Glutamatergic neuron (in vitro differentiated cells): ENCODE measurements around the gene EHBP1L1. TPM values are rescaled to one million over a fixed set of nuclear protein-coding genes. Genes with fewer than 3 reads are reported as not detected.

Source experiments
- DNase-seq: peaks from one replicate; pipeline ENCODE4 v3.0.0; 2022
- H3K27ac Mint-ChIP-seq: one replicate; pipeline ENCODE4 v1.8.0; 2020; ENCODE audit warnings: mild to moderate bottlenecking, mixed read lengths, inconsistent platforms; ENCODE audit not compliant: unreplicated experiment
- H3K27me3 Mint-ChIP-seq: one replicate; pipeline ENCODE4 v1.8.0; 2020; ENCODE audit warnings: mild to moderate bottlenecking, moderate library complexity, mixed read lengths, inconsistent platforms; ENCODE audit not compliant: unreplicated experiment
- H3K36me3 Mint-ChIP-seq: one replicate; pipeline ENCODE4 v1.8.0; 2020; ENCODE audit warnings: mild to moderate bottlenecking, mixed read lengths, inconsistent platforms; ENCODE audit not compliant: unreplicated experiment
- H3K4me1 Mint-ChIP-seq: one replicate; pipeline ENCODE4 v1.8.0; 2020; ENCODE audit warnings: mild to moderate bottlenecking, low read depth, mixed read lengths, inconsistent platforms; ENCODE audit not compliant: unreplicated experiment
- H3K4me3 Mint-ChIP-seq: one replicate; pipeline ENCODE4 v1.8.0; 2020; ENCODE audit warnings: mild to moderate bottlenecking, mixed read lengths, inconsistent platforms; ENCODE audit not compliant: unreplicated experiment
- H3K9me3 Mint-ChIP-seq: one replicate; pipeline ENCODE4 v1.8.0; 2020; ENCODE audit warnings: mild to moderate bottlenecking, moderate library complexity, mixed read lengths, inconsistent platforms; ENCODE audit not compliant: unreplicated experiment
- total RNA-seq: library from RNA; stranded (reverse); fragmentation: NEBNext Ultra II Directional; extraction: Animal tissue kit (Norgen Biotek cat#: 25700); gene quantifications from one replicate; pipeline ENCODE4 v1.2.1, GENCODE V29; 2021; ENCODE audit not compliant: unreplicated experiment
- TF ChIP-seq, protein P1 (sequence below): fragments of 200-600 bp; sonication (generic); IDR thresholded peaks from one replicate; pipeline ENCODE4 v1.5.0; 2021; ENCODE audit not compliant: partially characterized antibody, unreplicated experiment

The EHBP1L1 gene
- total RNA-seq, 1 donor from 2014 or later, result 14.2 TPM

DNA sequence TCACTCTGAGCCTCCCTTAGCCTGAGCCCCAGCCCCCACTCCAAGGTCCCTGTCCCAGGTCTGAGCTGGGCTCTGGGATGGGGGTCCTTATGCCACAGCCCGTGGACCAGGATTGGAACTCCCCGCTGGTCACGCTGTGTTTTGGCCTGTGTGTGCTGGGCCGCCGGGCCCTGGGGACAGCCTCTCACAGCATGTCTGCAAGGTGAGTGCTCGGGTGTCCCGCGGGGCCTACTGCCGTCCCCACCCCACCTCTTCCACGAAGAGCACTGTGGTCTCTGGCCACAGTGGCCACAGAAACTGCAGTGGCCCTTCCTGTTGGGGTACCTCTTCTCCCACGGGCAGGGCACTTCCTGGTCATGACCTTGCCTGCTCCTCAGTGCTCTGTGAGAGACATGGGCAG is 58.6 kb downstream of the EHBP1L1 start:
- Mint-ChIP-seq H3K4me3 (no peak overlapping the region), H3K27me3 (peaks cover 4% of the 10 kb centered on the region), H3K4me1 (peaks cover 8% of the 10 kb centered on the region), H3K27ac (no peak overlapping the region), H3K9me3 (peaks cover 2% of the 10 kb centered on the region), H3K36me3 (no peaks in the 10 kb centered on the region)
- no peak for DNase-seq
- TF ChIP-seq, protein P1, sequence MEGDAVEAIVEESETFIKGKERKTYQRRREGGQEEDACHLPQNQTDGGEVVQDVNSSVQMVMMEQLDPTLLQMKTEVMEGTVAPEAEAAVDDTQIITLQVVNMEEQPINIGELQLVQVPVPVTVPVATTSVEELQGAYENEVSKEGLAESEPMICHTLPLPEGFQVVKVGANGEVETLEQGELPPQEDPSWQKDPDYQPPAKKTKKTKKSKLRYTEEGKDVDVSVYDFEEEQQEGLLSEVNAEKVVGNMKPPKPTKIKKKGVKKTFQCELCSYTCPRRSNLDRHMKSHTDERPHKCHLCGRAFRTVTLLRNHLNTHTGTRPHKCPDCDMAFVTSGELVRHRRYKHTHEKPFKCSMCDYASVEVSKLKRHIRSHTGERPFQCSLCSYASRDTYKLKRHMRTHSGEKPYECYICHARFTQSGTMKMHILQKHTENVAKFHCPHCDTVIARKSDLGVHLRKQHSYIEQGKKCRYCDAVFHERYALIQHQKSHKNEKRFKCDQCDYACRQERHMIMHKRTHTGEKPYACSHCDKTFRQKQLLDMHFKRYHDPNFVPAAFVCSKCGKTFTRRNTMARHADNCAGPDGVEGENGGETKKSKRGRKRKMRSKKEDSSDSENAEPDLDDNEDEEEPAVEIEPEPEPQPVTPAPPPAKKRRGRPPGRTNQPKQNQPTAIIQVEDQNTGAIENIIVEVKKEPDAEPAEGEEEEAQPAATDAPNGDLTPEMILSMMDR, result no peak

DNA sequence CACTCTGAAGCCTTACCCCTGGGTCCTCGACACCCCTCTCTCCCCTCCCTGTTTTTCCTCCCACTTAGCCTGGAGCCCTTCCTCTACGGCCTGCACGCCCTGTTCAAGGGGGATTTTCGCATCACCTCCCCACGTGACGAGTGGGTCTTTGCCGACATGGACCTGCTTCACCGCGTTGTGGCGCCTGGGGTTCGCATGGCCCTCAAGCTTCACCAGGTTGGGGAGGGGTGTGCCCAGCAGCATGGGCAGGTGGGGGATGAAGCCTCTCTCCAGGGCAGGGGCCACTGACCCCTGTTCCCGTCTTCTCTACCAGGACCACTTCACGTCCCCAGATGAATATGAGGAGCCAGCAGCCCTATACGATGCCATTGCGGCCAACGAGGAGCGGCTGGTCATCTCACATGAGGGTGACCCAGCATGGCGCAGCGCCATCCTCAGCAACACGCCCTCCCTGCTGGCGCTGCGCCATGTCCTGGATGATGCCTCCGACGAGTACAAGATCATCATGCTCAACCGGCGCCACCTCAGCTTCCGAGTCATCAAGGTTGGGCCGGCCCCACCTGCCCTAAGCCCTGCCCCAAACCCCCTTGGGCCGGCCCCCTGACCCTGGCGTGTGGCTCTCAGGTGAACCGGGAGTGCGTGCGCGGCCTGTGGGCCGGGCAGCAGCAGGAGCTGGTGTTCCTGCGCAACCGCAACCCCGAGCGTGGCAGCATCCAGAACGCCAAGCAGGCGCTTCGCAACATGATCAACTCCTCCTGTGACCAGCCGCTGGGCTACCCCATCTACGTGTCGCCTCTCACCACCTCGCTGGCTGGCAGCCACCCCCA is 59.3 kb downstream of the EHBP1L1 start:
- Mint-ChIP-seq H3K27me3 (peaks cover 4% of the 10 kb centered on the region), H3K9me3 (peaks cover 2% of the 10 kb centered on the region), H3K4me1 (peaks cover 8% of the 10 kb centered on the region), H3K4me3 (no peak overlapping the region), H3K27ac (no peak overlapping the region), H3K36me3 (no peaks in the 10 kb centered on the region)
- TF ChIP-seq, protein P1, result no peak
- DNase-seq, result no peak

DNA sequence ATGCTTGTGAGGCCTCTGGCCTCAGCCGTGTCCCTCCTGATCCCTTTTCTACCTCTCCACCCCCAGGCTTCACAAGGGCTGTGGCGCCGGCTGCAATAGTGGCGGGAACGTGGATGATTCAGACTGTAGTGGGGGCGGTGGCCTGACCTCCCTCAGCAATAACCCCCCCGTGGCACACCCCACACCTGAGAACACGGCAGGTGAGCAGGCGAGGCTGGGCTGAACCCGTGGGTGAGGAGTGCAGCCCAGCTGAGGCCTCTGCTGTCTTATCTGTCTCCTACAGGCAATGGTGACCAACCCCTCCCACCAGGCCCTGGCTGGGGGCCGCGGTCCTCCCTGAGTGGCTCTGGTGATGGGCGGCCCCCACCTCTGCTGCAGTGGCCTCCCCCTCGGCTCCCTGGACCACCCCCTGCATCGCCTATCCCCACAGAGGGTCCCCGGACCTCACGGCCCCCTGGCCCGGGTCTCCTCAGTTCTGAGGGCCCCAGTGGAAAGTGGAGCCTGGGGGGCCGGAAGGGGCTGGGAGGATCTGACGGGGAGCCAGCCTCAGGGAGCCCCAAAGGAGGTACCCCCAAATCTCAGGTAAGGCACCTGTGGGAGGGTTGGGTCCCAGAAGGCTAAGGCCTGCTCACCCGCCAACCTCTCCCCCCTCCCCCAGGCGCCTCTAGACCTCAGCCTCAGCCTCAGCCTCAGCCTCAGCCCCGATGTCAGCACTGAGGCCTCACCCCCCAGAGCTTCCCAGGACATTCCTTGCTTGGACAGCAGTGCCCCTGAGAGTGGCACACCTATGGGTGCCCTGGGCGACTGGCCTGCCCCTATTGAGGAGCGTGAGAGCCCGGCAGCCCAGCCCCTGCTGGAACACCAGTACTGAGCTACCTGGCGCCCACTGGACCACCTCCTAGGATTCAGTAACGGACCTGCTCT is 60.5 kb downstream of the EHBP1L1 start:
- no peak for DNase-seq
- Mint-ChIP-seq H3K36me3 (no peaks in the 10 kb centered on the region), H3K4me3 (peak overlapping the region; percentile 49), H3K27me3 (peaks cover 4% of the 10 kb centered on the region), H3K27ac (no peak overlapping the region), H3K4me1 (peaks cover 8% of the 10 kb centered on the region), H3K9me3 (peaks cover 2% of the 10 kb centered on the region)
- TF ChIP-seq, protein P1, result no peak

DNA sequence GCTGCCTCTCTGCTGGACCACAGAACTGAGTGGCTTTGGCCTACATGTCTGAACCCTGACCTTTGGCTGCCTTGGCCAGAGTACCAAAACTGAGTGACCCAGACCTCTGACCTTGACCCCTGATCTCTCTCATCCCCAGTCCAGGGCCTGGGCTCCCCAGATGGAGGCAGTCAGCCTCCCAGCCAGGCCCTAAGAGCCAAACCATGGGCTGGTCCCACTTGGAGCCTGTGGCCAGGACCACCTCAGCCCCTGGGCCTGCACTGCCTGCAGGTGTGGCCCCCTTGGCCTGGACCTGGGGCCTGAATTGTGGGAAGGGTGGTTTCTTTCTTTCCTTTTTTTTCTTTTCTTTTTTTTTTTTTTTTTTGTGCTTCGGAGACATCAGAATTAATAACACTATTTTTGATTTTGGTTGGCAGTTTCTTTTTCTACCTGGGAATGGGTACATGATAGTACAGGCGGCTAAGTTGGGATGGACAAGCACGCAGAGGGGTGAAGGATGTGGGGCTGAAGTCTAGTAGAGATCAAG is 61.2 kb downstream of the EHBP1L1 start:
- H3K9me3 Mint-ChIP-seq, result peaks cover 2% of the 10 kb centered on the region
- H3K27ac Mint-ChIP-seq, result peak overlapping the region; percentile 62
- H3K4me1 Mint-ChIP-seq, result peaks cover 12% of the 10 kb centered on the region
- TF ChIP-seq, protein P1, result no peak
- H3K27me3 Mint-ChIP-seq, result peaks cover 8% of the 10 kb centered on the region
- DNase-seq, result no peak
- peak overlapping the region; percentile 66 for H3K4me3 Mint-ChIP-seq
- H3K36me3 Mint-ChIP-seq, result no peaks in the 10 kb centered on the region
